ENCODE results near the gene NGEF.

GRCh38 chr2:233059547-233059796 lies 46.4 kb upstream of the NGEF start:
- TF ChIP-seq CTCF (IDR thresholded peaks at IDR 0.05) = no peak
- TF ChIP-seq POLR2A (IDR thresholded peaks at IDR 0.05) = no peak
